AG04449 (cell line): Measurements from ENCODE around the gene PLSCR4.
"Not testable (repeated sequence)": the region's sequence is repeated elsewhere in the genome, so short reads cannot be mapped to it uniquely, and the experiment has no call there.

ENCODE experiments used
- CTCF ChIA-PET: fragments of 350-600 bp; formaldehyde crosslinking; extraction: SDS; loops from one replicate; lab custom pipeline; 2021; ENCODE audit warnings: antibody characterized with exemption; lab: Yijun Ruan, JAX
- POLR2A ChIA-PET: fragments of 400-600, 350-600 bp; formaldehyde crosslinking; extraction: SDS; loops from one replicate; lab custom pipeline; 2020; ENCODE audit warnings: antibody characterized with exemption, inconsistent platforms; lab: Yijun Ruan, JAX
- DNase-seq: peaks from one replicate; pipeline ENCODE4 v3.0.0-alpha.2; 2010; ENCODE audit warnings: low read depth, low spot score
- H3K4me3 ChIP-seq: 2 replicates; pipeline ENCODE4 v1.5.1; 2011; ENCODE audit warnings: low read depth, mild to moderate bottlenecking, control low read depth, low read length
- CTCF ChIP-seq: IDR thresholded peaks from one replicate; pipeline ENCODE4 v1.5.1; 2011; ENCODE audit warnings: mild to moderate bottlenecking, moderate library complexity, low read length, control low read depth, inconsistent platforms; ENCODE audit not compliant: insufficient read depth; ENCODE audit errors: missing control alignments

The PLSCR4 gene

DNA sequence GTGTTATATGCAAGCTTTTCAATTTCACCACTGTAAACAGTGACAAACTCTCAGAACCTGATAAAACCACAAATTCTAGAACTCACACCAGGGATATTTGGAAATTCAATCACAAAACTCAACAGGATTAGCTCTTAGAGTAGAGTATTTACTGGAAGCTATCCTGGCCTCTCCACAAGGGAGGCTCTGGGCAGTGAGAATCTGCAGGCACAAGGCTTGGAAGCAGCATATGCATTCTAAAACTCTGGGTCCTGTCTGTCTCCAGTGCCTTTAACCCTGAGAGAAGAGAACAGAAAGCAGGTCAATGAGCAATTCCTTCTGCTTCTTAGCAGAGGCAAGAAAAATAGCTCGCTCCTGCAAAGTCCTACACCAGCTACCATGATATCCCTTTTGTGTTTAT is 23.4 kb downstream of the PLSCR4 start:
- no peak for TF ChIP-seq CTCF
- no peak for DNase-seq
- no peak overlapping the region for H3K4me3 ChIP-seq
- POLR2A ChIA-PET = no interaction called here
- CTCF ChIA-PET = interaction anchor here (1.8 to 3.1 kb wide), 2 partner anchors 99 to 350 kb away, joined by 6 to 19 read pairs; no protein-coding TSS in a partner anchor

GRCh38 chr3:146226881-146227280 is 24.0 kb downstream of the PLSCR4 start:
- no peak overlapping the region for H3K4me3 ChIP-seq
- TF ChIP-seq CTCF = no peak
- DNase-seq = no peak
- CTCF ChIA-PET = interaction anchor here (0.9 to 3.1 kb wide), 3 partner anchors 100 to 350 kb away, joined by 3 to 19 read pairs (median 6); no protein-coding TSS in a partner anchor
- POLR2A ChIA-PET = no interaction called here

DNA sequence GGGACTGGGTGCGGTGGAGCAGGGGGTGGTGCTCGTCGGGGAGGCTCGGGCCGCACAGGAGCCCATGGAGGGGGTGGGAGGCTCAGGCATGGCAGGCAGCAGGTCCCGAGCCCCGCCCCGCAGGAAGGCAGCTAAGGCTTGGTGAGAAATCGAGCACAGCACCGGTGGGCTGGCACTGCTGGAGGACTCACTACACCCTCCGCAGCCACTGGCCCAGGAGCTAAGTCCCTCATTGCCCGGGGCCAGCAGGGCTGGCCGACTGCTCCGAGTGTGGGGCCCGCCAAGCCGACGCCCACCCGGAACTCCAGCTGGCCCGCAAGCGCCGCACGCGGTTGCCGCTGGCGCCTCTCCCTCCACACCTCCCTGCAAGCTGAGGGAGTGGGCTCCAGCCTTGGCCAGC is 25.4 kb downstream of the PLSCR4 start:
- POLR2A ChIA-PET, DNase-seq, H3K4me3 ChIP-seq: not testable (repeated sequence)
- CTCF ChIA-PET = interaction anchor here (3.1 kb wide), 1 partner anchor 101 kb away, joined by 19 read pairs; no protein-coding TSS in a partner anchor

DNA sequence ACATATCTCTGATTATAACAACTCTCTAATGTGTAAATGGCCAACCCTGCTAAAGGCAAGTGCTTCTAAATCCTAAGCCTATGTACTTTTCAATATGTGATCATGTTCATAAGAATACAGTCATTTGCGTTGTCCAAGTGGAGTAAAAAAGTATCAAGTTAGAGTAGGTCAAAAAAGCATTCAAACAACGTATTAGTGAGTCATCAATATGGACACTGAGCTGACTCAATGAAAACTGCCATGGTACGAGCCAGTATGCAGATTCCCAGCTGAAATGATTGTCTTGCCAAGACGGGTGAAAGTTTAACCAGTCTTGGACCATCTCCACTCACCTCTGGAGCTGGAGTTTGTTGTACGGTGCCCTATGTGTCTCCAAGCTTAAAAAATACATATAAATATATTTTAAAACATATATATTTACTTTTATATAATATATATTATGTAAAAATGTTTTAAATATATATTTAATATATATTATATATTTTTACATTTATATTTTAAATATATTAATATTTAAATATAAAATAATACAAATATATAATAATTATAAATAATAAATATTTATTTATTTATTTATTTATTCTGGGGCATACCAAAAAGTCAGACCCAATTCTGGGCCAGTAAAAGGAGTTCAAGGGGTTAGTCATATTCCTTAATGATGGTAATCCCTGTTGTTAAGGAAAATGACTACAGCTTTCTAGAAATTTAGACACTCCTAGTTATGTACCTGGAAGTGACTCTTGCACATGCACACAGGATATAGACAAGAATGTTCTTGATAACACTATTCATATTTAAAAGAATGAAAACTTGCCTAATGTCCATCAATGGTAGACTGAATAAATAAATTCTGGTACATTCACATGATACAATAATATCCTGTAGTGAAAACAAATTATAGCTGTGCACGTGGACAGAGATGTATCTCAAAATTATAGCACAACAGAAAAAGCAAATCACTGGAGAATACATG is 27.2 kb downstream of the PLSCR4 start:
- POLR2A ChIA-PET = interaction anchor here (0.7 kb wide), 1 partner anchor 8 kb away, joined by 3 read pairs; no protein-coding TSS in a partner anchor
- TF ChIP-seq CTCF = no peak
- no peak overlapping the region for H3K4me3 ChIP-seq
- DNase-seq = no peak
- CTCF ChIA-PET = interaction anchor here (1.2 to 2.0 kb wide), 3 partner anchors 103 to 366 kb away, joined by 3 to 11 read pairs (median 6); no protein-coding TSS in a partner anchor

- POLR2A ChIA-PET = no interaction called here
- DNase-seq = no peak
- CTCF ChIA-PET = interaction anchor here (1.1 to 4.9 kb wide), 4 partner anchors 32 to 355 kb away, joined by 3 to 100 read pairs (median 17); no protein-coding TSS in a partner anchor
- TF ChIP-seq CTCF = no peak
- no peak overlapping the region for H3K4me3 ChIP-seq
Observed at GRCh38 chr3:146222204-146223046, 28.5 kb downstream of the PLSCR4 start.

- no peak overlapping the region for H3K4me3 ChIP-seq
- ChIA-PET POLR2A (interaction anchor here (0.7 kb wide), 1 partner anchor 93 kb away, joined by 3 read pairs; no protein-coding TSS in a partner anchor), CTCF (interaction anchor here (0.7 to 4.9 kb wide), 7 partner anchors 8 to 360 kb away, joined by 3 to 100 read pairs (median 11); no protein-coding TSS in a partner anchor)
- no peak for DNase-seq
- TF ChIP-seq CTCF = no peak
Observed at GRCh38 chr3:146221276-146221675, 29.6 kb downstream of the PLSCR4 start.
